HepG2 (cell line): Measurements from ENCODE around the gene NKX1-2. TPM values are rescaled to one million over a fixed set of nuclear protein-coding genes. Genes with fewer than 3 reads are reported as not detected.

ENCODE experiments used
- ASH2L ChIP-seq: fragments of 300-600, 200-600 bp; sonication (generic); IDR thresholded peaks from 2 replicates; pipeline ENCODE4 v1.7.0; 2017; ENCODE audit warnings: low read depth, mild to moderate bottlenecking, moderate library complexity, mixed read lengths, low read length; ENCODE audit not compliant: insufficient read length
- CBFB ChIP-seq: sonication (generic); formaldehyde crosslinking; IDR thresholded peaks from 2 replicates; pipeline ENCODE4 v1.4.0; 2020; ENCODE audit warnings: missing genetic modification reagents
- CEBPG ChIP-seq: IDR thresholded peaks from 2 replicates; pipeline ENCODE4 v1.6.1; 2016
- E2F5 ChIP-seq: sonication (generic); formaldehyde crosslinking; conservative IDR thresholded peaks from 2 replicates; pipeline ENCODE4 v1.4.0; 2020; ENCODE audit warnings: missing genetic modification reagents
- HIVEP1 ChIP-seq: sonication (generic); formaldehyde crosslinking; IDR thresholded peaks from 2 replicates; pipeline ENCODE4 v1.4.0; 2020; ENCODE audit warnings: mild to moderate bottlenecking, missing genetic modification reagents
- HMG20B ChIP-seq: conservative IDR thresholded peaks from 2 replicates; pipeline ENCODE4 v1.6.1; 2016; ENCODE audit warnings: missing genetic modification reagents, missing compliant biosample characterization
- HOXA3 ChIP-seq: sonication (generic); formaldehyde crosslinking; IDR thresholded peaks from 2 replicates; pipeline ENCODE4 v1.5.0; 2020; ENCODE audit warnings: missing genetic modification reagents
- IRX3 ChIP-seq: sonication (generic); formaldehyde crosslinking; IDR thresholded peaks from 2 replicates; pipeline ENCODE4 v1.8.1; 2023; ENCODE audit warnings: mild to moderate bottlenecking, low read depth, missing genetic modification reagents, borderline replicate concordance
- KLF16 ChIP-seq, 2 experiments: sonication (generic) in 1 of 2; formaldehyde crosslinking in 1 of 2; IDR thresholded peaks; 2 replicates each; pipeline versions ENCODE4 v1.6.1 to v1.8.0; 2016 to 2023; ENCODE audit warnings: missing genetic modification reagents in 2 of 2, missing compliant biosample characterization in 1 of 2
- LRRFIP1 ChIP-seq: sonication (generic); formaldehyde crosslinking; conservative IDR thresholded peaks from 2 replicates; pipeline ENCODE4 v1.4.0; 2020; ENCODE audit warnings: missing genetic modification reagents
- PHF8 ChIP-seq: sonication (generic); formaldehyde crosslinking; IDR thresholded peaks from 2 replicates; pipeline ENCODE4 v1.5.0; 2020; ENCODE audit warnings: missing genetic modification reagents
- REPIN1 ChIP-seq: sonication (generic); formaldehyde crosslinking; IDR thresholded peaks from 2 replicates; pipeline ENCODE4 v1.8.0; 2022; ENCODE audit warnings: missing genetic modification reagents, low read depth, mild to moderate bottlenecking, borderline replicate concordance
- ZBTB40 ChIP-seq, 2 experiments: fragments of 450-650 bp in 1 of 2; sonication (generic) in 1 of 2; formaldehyde crosslinking in 1 of 2; IDR thresholded peaks; 2 replicates each; pipeline versions ENCODE4 v1.6.1 to v1.8.0; 2016 to 2022; ENCODE audit warnings: antibody characterized with exemption in 1 of 2, mild to moderate bottlenecking in 1 of 2, missing genetic modification reagents in 1 of 2
- ZNF567 ChIP-seq: sonication (generic); formaldehyde crosslinking; IDR thresholded peaks from 2 replicates; pipeline ENCODE4 v1.8.1; 2023; ENCODE audit warnings: mild to moderate bottlenecking, missing genetic modification reagents, borderline replicate concordance
- polyA plus RNA-seq, 8 experiments: library from polyadenylated mRNA; depleted of rRNA in 3 of 8; stranded (reverse) in 7 of 8; unstranded in 1 of 8; fragments of >200 nt; fragmentation: Illumina TruSeq in 4 of 8; extraction: Trizol in 4 of 8; gene quantifications; 2 replicates each; pipeline versions ENCODE4 v1.2.1 to v1.2.3, GENCODE V29; 2011 to 2016; ENCODE audit warnings: low read depth in 4 of 8, missing spikeins in 1 of 8, mixed read lengths in 1 of 8; ENCODE audit not compliant: insufficient read depth in 1 of 8
- total RNA-seq, 5 experiments: library from RNA; depleted of rRNA; stranded (reverse); fragments of >200 nt; fragmentation: Illumina TruSeq; extraction: Trizol; gene quantifications; 2 replicates each; pipeline ENCODE4 v1.2.3, GENCODE V29; 2016; ENCODE audit warnings: low read depth in 1 of 5

The NKX1-2 gene
- total and polyA plus RNA-seq, 2 of the 13 experiments (the other 11 are each of a cell fraction or from before 2014, with no cell fraction given): not detected

- TF ChIP-seq ZBTB40 (IDR thresholded peaks at IDR 0.05) (no peak), ZBTB40 (CRISPR knock-in tag; IDR thresholded peaks at IDR 0.05) (0 out of 2 replicates have a peak, but pooled peaks have one; percentile 46), CEBPG (CRISPR knock-in tag) (no peak; the same call in 1 of the 2 replicates), PHF8 (CRISPR knock-in tag) (peak; percentile 55), E2F5 (CRISPR knock-in tag) (0 out of 2 replicates have a peak, but pooled peaks have one; percentile 32), HOXA3 (CRISPR knock-in tag) (no peak; the same call in 1 of the 2 replicates), LRRFIP1 (CRISPR knock-in tag) (no peak), REPIN1 (CRISPR knock-in tag) (0 out of 2 replicates have a peak, but pooled peaks have one; percentile 23), ZNF567 (CRISPR knock-in tag) (no peak), HIVEP1 (CRISPR knock-in tag) (peak; percentile 32; the same call in 1 of the 2 replicates), HMG20B (CRISPR knock-in tag) (0 out of 2 replicates have a peak, but pooled peaks have one; percentile 18), CBFB (CRISPR knock-in tag) (no peak; the same call in none of the 2 replicates), KLF16 (CRISPR knock-in tag; IDR thresholded peaks at IDR 0.05) (peak in 1 of 2 experiments; percentile 63; a peak in 2 of 4 replicates), ASH2L (peak; percentile 69), IRX3 (CRISPR knock-in tag) (peak; percentile 47; the same call in 1 of the 2 replicates)
Measured at GRCh38 chr10:124418726-124419501, 30.9 kb downstream of the NKX1-2 start, which contains the start of gene OAT (continued).
